HCT116 (cell line): ENCODE results near the gene SLC6A11. TPM values are rescaled to one million over a fixed set of nuclear protein-coding genes. Genes with fewer than 3 reads are reported as not detected.

Source experiments
- ATAC-seq: fragments of 200-7000 bp; cut with Tn5 transposase; 2 replicates; pipeline ENCODE4 v1.9.1; 2020; ENCODE audit warnings: mild to moderate bottlenecking, moderate library complexity
- BruUV-seq: library from RNA; stranded (reverse); fragments of 400-500 nt; replicated peaks from 2 replicates; lab custom pipeline; 2021; lab: Mats Ljungman, UMichigan
- CTCF ChIA-PET: fragments of 300-600 bp; sonication (Branson Sonifier 250); formaldehyde crosslinking; loops from one replicate; lab custom pipeline; 2021; ENCODE audit warnings: antibody characterized with exemption; lab: Charles Lee
- POLR2A ChIA-PET: fragments of 300-600, 350-600 bp; sonication (Branson Sonifier 250); formaldehyde crosslinking; loops from one replicate; lab custom pipeline; 2021; ENCODE audit warnings: antibody characterized with exemption; lab: Charles Lee
- RAD21 ChIA-PET, 2 experiments: fragments of 300-600 bp; sonication (Branson Sonifier 250); formaldehyde crosslinking; loops; one replicate each; lab custom pipeline; 2023; ENCODE audit warnings: low total read pairs in 2 of 2; ENCODE audit not compliant: uncharacterized antibody in 2 of 2, unreplicated experiment in 2 of 2, low non-redundant PET in 1 of 2; lab: Charles Lee
- DNase-seq: peaks from one replicate; pipeline ENCODE4 v3.0.0-alpha.2; 2010; ENCODE audit warnings: low read depth, low spot score
- H2AFZ ChIP-seq: fragments of 200-600 bp; shearing (Covaris generic), sonication (generic); 2 replicates; pipeline ENCODE4 v1.6.1; 2017; ENCODE audit warnings: low read depth, mixed run types, mixed read lengths, antibody characterized with exemption, low read length; ENCODE audit not compliant: poor library complexity, severe bottlenecking
- H3K27ac ChIP-seq: 2 replicates; pipeline ENCODE4 v1.5.1; 2012; ENCODE audit warnings: low read depth, low read length
- H3K27me3 ChIP-seq: fragments of 200-600 bp; sonication (generic); 2 replicates; pipeline ENCODE4 v1.6.1; 2016; ENCODE audit warnings: mixed run types, low read length, mixed read lengths; ENCODE audit not compliant: insufficient read depth
- H3K36me3 ChIP-seq, 2 experiments: fragments of 200-500 bp in 1 of 2; fragments of 200-600 bp in 1 of 2; sonication (Bioruptor generic) in 1 of 2; sonication (generic) in 1 of 2; 2 replicates each; pipeline versions ENCODE4 v1.5.1 to v1.6.1; 2014 to 2016; ENCODE audit warnings: low read length in 2 of 2, inconsistent platforms in 1 of 2, mixed read lengths in 1 of 2, mixed run types in 1 of 2; ENCODE audit not compliant: insufficient read depth in 2 of 2, control insufficient read depth in 1 of 2
- H3K4me1 ChIP-seq, 2 experiments: fragments of 200-600 bp in 1 of 2; sonication (generic) in 1 of 2; 2 replicates each; pipeline versions ENCODE4 v1.5.1 to v1.6.1; 2012 to 2017; ENCODE audit warnings: low read length in 2 of 2, inconsistent platforms in 1 of 2, mild to moderate bottlenecking in 1 of 2, mixed read lengths in 1 of 2, mixed run types in 1 of 2, moderate library complexity in 1 of 2; ENCODE audit not compliant: insufficient read depth in 2 of 2, control insufficient read depth in 1 of 2
- H3K4me2 ChIP-seq: fragments of 200-600 bp; sonication (generic); 2 replicates; pipeline ENCODE4 v1.6.1; 2017; ENCODE audit warnings: mixed run types, low read length, mixed read lengths
- H3K4me3 ChIP-seq, 2 experiments: fragments of 200-600 bp in 1 of 2; sonication (generic) in 1 of 2; replicated peaks in 1 of 2; 2 replicates each; pipeline ENCODE4 v1.5.1; 2011 to 2016; ENCODE audit warnings: low read length in 2 of 2, control low read depth in 1 of 2, low read depth in 1 of 2, mild to moderate bottlenecking in 1 of 2, mixed read lengths in 1 of 2, mixed run types in 1 of 2
- H3K79me2 ChIP-seq: fragments of 200-600 bp; sonication (generic); 2 replicates; pipeline ENCODE4 v1.6.1; 2017; ENCODE audit warnings: mild to moderate bottlenecking, mixed run types, low read length, moderate library complexity, mixed read lengths; ENCODE audit not compliant: insufficient read depth
- H3K9ac ChIP-seq: fragments of 200-600 bp; sonication (generic); 2 replicates; pipeline ENCODE4 v1.6.1; 2016; ENCODE audit warnings: low read length, mixed read lengths
- H3K9me2 ChIP-seq: fragments of 200-600 bp; sonication (generic), shearing (Covaris generic); 2 replicates; pipeline ENCODE4 v1.6.1; 2017; ENCODE audit warnings: mixed run types, mild to moderate bottlenecking, moderate library complexity; ENCODE audit not compliant: insufficient read depth
- H3K9me3 ChIP-seq, 2 experiments: fragments of 200-500 bp in 1 of 2; fragments of 200-600 bp in 1 of 2; sonication (Bioruptor generic) in 1 of 2; sonication (generic) in 1 of 2; 2 replicates each; pipeline ENCODE4 v1.6.1; 2014 to 2017; ENCODE audit warnings: low read length in 2 of 2, mixed read lengths in 2 of 2, inconsistent platforms in 1 of 2, low read depth in 1 of 2, mild to moderate bottlenecking in 1 of 2, mixed run types in 1 of 2, moderate library complexity in 1 of 2; ENCODE audit not compliant: control insufficient read depth in 1 of 2, insufficient read depth in 1 of 2
- H4K20me1 ChIP-seq: fragments of 200-600 bp; sonication (generic), shearing (Covaris generic); 2 replicates; pipeline ENCODE4 v1.6.1; 2017; ENCODE audit warnings: mixed run types, mild to moderate bottlenecking, moderate library complexity; ENCODE audit not compliant: insufficient read depth
- CEBPB ChIP-seq: IDR thresholded peaks from 2 replicates; pipeline ENCODE4 v1.6.1; 2012; ENCODE audit warnings: low read depth
- EGR1 ChIP-seq: IDR thresholded peaks from 2 replicates; pipeline ENCODE4 v1.6.1; 2012; ENCODE audit warnings: low read depth
- EZH2 ChIP-seq: fragments of 200-600 bp; sonication (generic); IDR thresholded peaks from 2 replicates; pipeline ENCODE4 v1.6.1; 2017; ENCODE audit warnings: antibody characterized with exemption, mixed run types
- EZH2phosphoT487 ChIP-seq: fragments of 200-600 bp; IDR thresholded peaks from 2 replicates; pipeline ENCODE4 v1.6.1; 2018; ENCODE audit warnings: antibody characterized with exemption, borderline replicate concordance
- FOSL1 ChIP-seq: IDR thresholded peaks from 2 replicates; pipeline ENCODE4 v1.6.1; 2012; ENCODE audit warnings: low read depth
- JUND ChIP-seq: IDR thresholded peaks from 2 replicates; pipeline ENCODE4 v1.6.1; 2012
- POLR2A ChIP-seq: IDR thresholded peaks from 2 replicates; pipeline ENCODE4 v1.7.0; 2011; ENCODE audit warnings: borderline replicate concordance; ENCODE audit not compliant: insufficient read depth, insufficient read length; ENCODE audit errors: extremely low read depth
- POLR2AphosphoS5 ChIP-seq: IDR thresholded peaks from 2 replicates; pipeline ENCODE4 v1.6.1; 2011; ENCODE audit warnings: mild to moderate bottlenecking, low read depth, low read length, moderate library complexity
- RAD21 ChIP-seq: IDR thresholded peaks from 2 replicates; pipeline ENCODE4 v1.6.1; 2012; ENCODE audit warnings: low read depth, mild to moderate bottlenecking
- SIN3A ChIP-seq: IDR thresholded peaks from 2 replicates; pipeline ENCODE4 v1.6.1; 2012; ENCODE audit warnings: low read depth
- SP1 ChIP-seq: IDR thresholded peaks from 2 replicates; pipeline ENCODE4 v1.6.1; 2012; ENCODE audit warnings: low read depth
- ZFX ChIP-seq: fragments of 450-650 bp; IDR thresholded peaks from 2 replicates; pipeline ENCODE4 v1.6.1; 2017
- ZNF274 ChIP-seq: fragments of 200-500 bp; sonication (Bioruptor generic); IDR thresholded peaks from 2 replicates; pipeline ENCODE4 v1.6.1; 2014; ENCODE audit warnings: mild to moderate bottlenecking, low read depth, low read length, inconsistent platforms
- intact Hi-C: fragments of 100-400 bp; cut with micrococcal nuclease; formaldehyde crosslinking; loops from 2 replicates; pipeline ENCODE4 v1.10.0; 2022
- total RNA-seq: library from RNA; stranded (reverse); gene quantifications from one replicate; pipeline ENCODE4 v1.2.1, GENCODE V29; 2021; ENCODE audit not compliant: unreplicated experiment
- TF ChIP-seq, protein P1 (sequence below): IDR thresholded peaks from 2 replicates; pipeline ENCODE4 v1.6.1; 2012; ENCODE audit warnings: low read depth
- TF ChIP-seq, protein P2 (sequence below): IDR thresholded peaks from 2 replicates; pipeline ENCODE4 v1.6.1; 2011; ENCODE audit warnings: mild to moderate bottlenecking, low read length, moderate library complexity; ENCODE audit not compliant: insufficient replicate concordance; ENCODE audit errors: extremely low read depth
- TF ChIP-seq, protein P3 (sequence below), 3 experiments: fragments of 200-600 bp in 1 of 3; sonication (generic) in 1 of 3; IDR thresholded peaks in 2 of 3; conservative IDR thresholded peaks in 1 of 3; 2 replicates each; pipeline ENCODE4 v1.5.1; 2012 to 2017; ENCODE audit warnings: low read depth in 2 of 3, low read length in 2 of 3, antibody characterized with exemption in 1 of 3, borderline replicate concordance in 1 of 3, control low read depth in 1 of 3, mild to moderate bottlenecking in 1 of 3, mixed read lengths in 1 of 3, mixed run types in 1 of 3, moderate library complexity in 1 of 3; ENCODE audit not compliant: insufficient read depth in 1 of 3
- TF ChIP-seq, protein P4 (sequence below): IDR thresholded peaks from 2 replicates; pipeline ENCODE4 v1.6.1; 2012
- TF ChIP-seq, protein P5 (sequence below): IDR thresholded peaks from 2 replicates; pipeline ENCODE4 v1.6.1; 2012

Gene SLC6A11
- total RNA-seq, 1 experiment from 2014 or later: not detected

DNA sequence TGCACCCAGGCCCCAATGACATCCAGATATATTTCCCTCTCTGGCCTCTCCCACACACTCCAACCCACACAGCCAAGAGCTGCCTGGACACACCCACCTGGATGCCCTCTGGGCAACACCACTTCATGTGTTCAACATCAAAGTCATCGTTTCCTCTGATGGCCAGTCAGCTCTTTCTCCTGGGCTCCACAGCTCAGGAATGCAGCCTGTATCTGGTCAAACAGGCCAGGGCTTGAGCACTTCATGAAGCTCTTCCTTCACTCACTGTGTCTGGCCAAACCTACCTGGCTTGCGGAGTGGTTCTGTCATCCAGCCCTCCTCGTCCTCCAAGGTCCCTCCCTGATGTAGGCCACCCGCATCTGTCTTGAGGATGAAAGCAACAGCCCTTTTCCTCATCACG is 35.8 kb upstream of the SLC6A11 start:
- Histone ChIP-seq H4K20me1 (no peaks in the 10 kb centered on the region), H3K4me3 (no peak overlapping the region), H3K27ac (no peak overlapping the region), H3K36me3 (no peaks in the 10 kb centered on the region), H3K4me2 (no peak overlapping the region), H3K9me3 (no peaks in the 10 kb centered on the region), H3K27me3 (peaks cover 15% of the 10 kb centered on the region; the same call in 1 of the 2 replicates), H3K9me2 (no peaks in the 10 kb centered on the region), H3K4me1 (no peaks in the 10 kb centered on the region; a peak in 1 of 4 replicates), H3K79me2 (no peaks in the 10 kb centered on the region), H3K9ac (no peak overlapping the region), H2AFZ (no peak overlapping the region)
- DNase-seq (no peak), ATAC-seq (no peak)
- CTCF ChIA-PET: no interaction called here
- RAD21 ChIA-PET: no interaction called here
- BruUV-seq: no TSS peak
- intact Hi-C loops: no loop called here
- POLR2A ChIA-PET: no interaction called here
- TF ChIP-seq EZH2: no peak
- TF ChIP-seq, protein P1, sequence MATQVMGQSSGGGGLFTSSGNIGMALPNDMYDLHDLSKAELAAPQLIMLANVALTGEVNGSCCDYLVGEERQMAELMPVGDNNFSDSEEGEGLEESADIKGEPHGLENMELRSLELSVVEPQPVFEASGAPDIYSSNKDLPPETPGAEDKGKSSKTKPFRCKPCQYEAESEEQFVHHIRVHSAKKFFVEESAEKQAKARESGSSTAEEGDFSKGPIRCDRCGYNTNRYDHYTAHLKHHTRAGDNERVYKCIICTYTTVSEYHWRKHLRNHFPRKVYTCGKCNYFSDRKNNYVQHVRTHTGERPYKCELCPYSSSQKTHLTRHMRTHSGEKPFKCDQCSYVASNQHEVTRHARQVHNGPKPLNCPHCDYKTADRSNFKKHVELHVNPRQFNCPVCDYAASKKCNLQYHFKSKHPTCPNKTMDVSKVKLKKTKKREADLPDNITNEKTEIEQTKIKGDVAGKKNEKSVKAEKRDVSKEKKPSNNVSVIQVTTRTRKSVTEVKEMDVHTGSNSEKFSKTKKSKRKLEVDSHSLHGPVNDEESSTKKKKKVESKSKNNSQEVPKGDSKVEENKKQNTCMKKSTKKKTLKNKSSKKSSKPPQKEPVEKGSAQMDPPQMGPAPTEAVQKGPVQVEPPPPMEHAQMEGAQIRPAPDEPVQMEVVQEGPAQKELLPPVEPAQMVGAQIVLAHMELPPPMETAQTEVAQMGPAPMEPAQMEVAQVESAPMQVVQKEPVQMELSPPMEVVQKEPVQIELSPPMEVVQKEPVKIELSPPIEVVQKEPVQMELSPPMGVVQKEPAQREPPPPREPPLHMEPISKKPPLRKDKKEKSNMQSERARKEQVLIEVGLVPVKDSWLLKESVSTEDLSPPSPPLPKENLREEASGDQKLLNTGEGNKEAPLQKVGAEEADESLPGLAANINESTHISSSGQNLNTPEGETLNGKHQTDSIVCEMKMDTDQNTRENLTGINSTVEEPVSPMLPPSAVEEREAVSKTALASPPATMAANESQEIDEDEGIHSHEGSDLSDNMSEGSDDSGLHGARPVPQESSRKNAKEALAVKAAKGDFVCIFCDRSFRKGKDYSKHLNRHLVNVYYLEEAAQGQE: no peak
- no peak for TF ChIP-seq FOSL1
- no peak for TF ChIP-seq EZH2phosphoT487
- no peak for TF ChIP-seq JUND
- TF ChIP-seq SIN3A: no peak
- no peak for TF ChIP-seq RAD21
- TF ChIP-seq, protein P2, sequence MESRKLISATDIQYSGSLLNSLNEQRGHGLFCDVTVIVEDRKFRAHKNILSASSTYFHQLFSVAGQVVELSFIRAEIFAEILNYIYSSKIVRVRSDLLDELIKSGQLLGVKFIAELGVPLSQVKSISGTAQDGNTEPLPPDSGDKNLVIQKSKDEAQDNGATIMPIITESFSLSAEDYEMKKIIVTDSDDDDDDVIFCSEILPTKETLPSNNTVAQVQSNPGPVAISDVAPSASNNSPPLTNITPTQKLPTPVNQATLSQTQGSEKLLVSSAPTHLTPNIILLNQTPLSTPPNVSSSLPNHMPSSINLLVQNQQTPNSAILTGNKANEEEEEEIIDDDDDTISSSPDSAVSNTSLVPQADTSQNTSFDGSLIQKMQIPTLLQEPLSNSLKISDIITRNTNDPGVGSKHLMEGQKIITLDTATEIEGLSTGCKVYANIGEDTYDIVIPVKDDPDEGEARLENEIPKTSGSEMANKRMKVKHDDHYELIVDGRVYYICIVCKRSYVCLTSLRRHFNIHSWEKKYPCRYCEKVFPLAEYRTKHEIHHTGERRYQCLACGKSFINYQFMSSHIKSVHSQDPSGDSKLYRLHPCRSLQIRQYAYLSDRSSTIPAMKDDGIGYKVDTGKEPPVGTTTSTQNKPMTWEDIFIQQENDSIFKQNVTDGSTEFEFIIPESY: no peak
- TF ChIP-seq, protein P3, sequence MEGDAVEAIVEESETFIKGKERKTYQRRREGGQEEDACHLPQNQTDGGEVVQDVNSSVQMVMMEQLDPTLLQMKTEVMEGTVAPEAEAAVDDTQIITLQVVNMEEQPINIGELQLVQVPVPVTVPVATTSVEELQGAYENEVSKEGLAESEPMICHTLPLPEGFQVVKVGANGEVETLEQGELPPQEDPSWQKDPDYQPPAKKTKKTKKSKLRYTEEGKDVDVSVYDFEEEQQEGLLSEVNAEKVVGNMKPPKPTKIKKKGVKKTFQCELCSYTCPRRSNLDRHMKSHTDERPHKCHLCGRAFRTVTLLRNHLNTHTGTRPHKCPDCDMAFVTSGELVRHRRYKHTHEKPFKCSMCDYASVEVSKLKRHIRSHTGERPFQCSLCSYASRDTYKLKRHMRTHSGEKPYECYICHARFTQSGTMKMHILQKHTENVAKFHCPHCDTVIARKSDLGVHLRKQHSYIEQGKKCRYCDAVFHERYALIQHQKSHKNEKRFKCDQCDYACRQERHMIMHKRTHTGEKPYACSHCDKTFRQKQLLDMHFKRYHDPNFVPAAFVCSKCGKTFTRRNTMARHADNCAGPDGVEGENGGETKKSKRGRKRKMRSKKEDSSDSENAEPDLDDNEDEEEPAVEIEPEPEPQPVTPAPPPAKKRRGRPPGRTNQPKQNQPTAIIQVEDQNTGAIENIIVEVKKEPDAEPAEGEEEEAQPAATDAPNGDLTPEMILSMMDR (IDR thresholded peaks at IDR 0.05 in 2 of 3, conservative IDR thresholded peaks at IDR 0.05 in 1 of 3; ENCODE audit: borderline replicate concordance in 1 of 3, insufficient read depth in 1 of 3, low read depth in 2 of 3, low read length in 2 of 3): no peak
- no peak for TF ChIP-seq POLR2AphosphoS5
- no peak for TF ChIP-seq CEBPB
- TF ChIP-seq ZNF274: no peak
- TF ChIP-seq EGR1: no peak
- TF ChIP-seq, protein P4, sequence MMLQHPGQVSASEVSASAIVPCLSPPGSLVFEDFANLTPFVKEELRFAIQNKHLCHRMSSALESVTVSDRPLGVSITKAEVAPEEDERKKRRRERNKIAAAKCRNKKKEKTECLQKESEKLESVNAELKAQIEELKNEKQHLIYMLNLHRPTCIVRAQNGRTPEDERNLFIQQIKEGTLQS: no peak
- TF ChIP-seq, protein P5, sequence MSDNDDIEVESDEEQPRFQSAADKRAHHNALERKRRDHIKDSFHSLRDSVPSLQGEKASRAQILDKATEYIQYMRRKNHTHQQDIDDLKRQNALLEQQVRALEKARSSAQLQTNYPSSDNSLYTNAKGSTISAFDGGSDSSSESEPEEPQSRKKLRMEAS: no peak
- no peak for TF ChIP-seq SP1
- no peak for TF ChIP-seq ZFX
- TF ChIP-seq POLR2A: no peak
